ENCODE results near the gene PSMA4.
"Not testable (repeated sequence)": the region's sequence is repeated elsewhere in the genome, so short reads cannot be mapped to it uniquely, and the experiment has no call there.

Gene PSMA4

GRCh38 chr15:78540141-78540870, at the start of gene PSMA4:
Gene PSMA4 (plus strand): TSS chr15:78540444. CDS start chr15:78541928, 1,484 bp downstream.
- peak within 1 kb of the TSS; percentile 95 for H3K4me3 Mint-ChIP-seq
- no peaks in the 10 kb centered on the region for H3K9me3 Mint-ChIP-seq
- H3K36me3 Mint-ChIP-seq (ENCODE audit: low read depth): peaks cover 38% of the 10 kb centered on the region
- peak within 1 kb of the TSS; percentile 100 for H3K27ac Mint-ChIP-seq
- H3K27me3 Mint-ChIP-seq: no peaks in the 10 kb centered on the region
- H3K4me1 Mint-ChIP-seq (ENCODE audit: low read depth): peaks cover 42% of the 10 kb centered on the region

- Mint-ChIP-seq H3K27ac (peak overlapping the region; percentile 31), H3K4me1 (ENCODE audit: low read depth) (peaks cover 3% of the 10 kb centered on the region), H3K36me3 (ENCODE audit: low read depth) (peaks cover 80% of the 10 kb centered on the region)
Measured at GRCh38 chr15:78492872-78493271, 47.4 kb upstream of the PSMA4 start.

GRCh38 chr15:78501857-78502256, 38.4 kb upstream of the PSMA4 start:
- Mint-ChIP-seq H3K4me1 (ENCODE audit: low read depth) (peaks cover 5% of the 10 kb centered on the region), H3K9me3 (no peaks in the 10 kb centered on the region), H3K36me3 (ENCODE audit: low read depth) (peaks cover 51% of the 10 kb centered on the region), H3K27ac (no peak overlapping the region), H3K4me3 (no peak overlapping the region), H3K27me3 (no peaks in the 10 kb centered on the region)

More at GRCh38 chr15:78492872-78493271, 47.4 kb upstream of the PSMA4 start:
- no peaks in the 10 kb centered on the region for H3K27me3 Mint-ChIP-seq
- no peaks in the 10 kb centered on the region for H3K9me3 Mint-ChIP-seq
- no peak overlapping the region for H3K4me3 Mint-ChIP-seq

- H3K36me3 Mint-ChIP-seq (ENCODE audit: low read depth): peaks cover 43% of the 10 kb centered on the region
- no peaks in the 10 kb centered on the region for H3K27me3 Mint-ChIP-seq
- no peaks in the 10 kb centered on the region for H3K9me3 Mint-ChIP-seq
- peaks cover 8% of the 10 kb centered on the region for H3K4me1 Mint-ChIP-seq (ENCODE audit: low read depth)
- no peak overlapping the region for H3K4me3 Mint-ChIP-seq
- no peak overlapping the region for H3K27ac Mint-ChIP-seq
Measured at GRCh38 chr15:78502641-78503040, 37.6 kb upstream of the PSMA4 start.

GRCh38 chr15:78506971-78507830, 33.0 kb upstream of the PSMA4 start, which contains the start of gene HYKK:
Gene HYKK (plus strand): TSS chr15:78507577. CDS start chr15:78513089, 5,512 bp downstream.
- peaks cover 5% of the 10 kb centered on the region for H3K27me3 Mint-ChIP-seq
- H3K9me3 Mint-ChIP-seq: no peaks in the 10 kb centered on the region
- H3K4me3 Mint-ChIP-seq: peak within 1 kb of the TSS; percentile 90
- peak within 1 kb of the TSS; percentile 45 for H3K27ac Mint-ChIP-seq
- peaks cover 2% of the 10 kb centered on the region for H3K36me3 Mint-ChIP-seq (ENCODE audit: low read depth)
- H3K4me1 Mint-ChIP-seq (ENCODE audit: low read depth): peaks cover 20% of the 10 kb centered on the region

GRCh38 chr15:78507831-78508160, 32.4 kb upstream of the PSMA4 start:
- peak overlapping the region; percentile 90 for H3K4me3 Mint-ChIP-seq

GRCh38 chr15:78508272-78508671, 32.0 kb upstream of the PSMA4 start:
- Mint-ChIP-seq H3K36me3 (ENCODE audit: low read depth) (no peaks in the 10 kb centered on the region), H3K4me1 (ENCODE audit: low read depth) (peaks cover 20% of the 10 kb centered on the region), H3K4me3 (peak overlapping the region; percentile 90), H3K27ac (no peak overlapping the region), H3K9me3 (no peaks in the 10 kb centered on the region), H3K27me3 (peaks cover 5% of the 10 kb centered on the region)

More at GRCh38 chr15:78507831-78508160, 32.4 kb upstream of the PSMA4 start:
- H3K4me1 Mint-ChIP-seq (ENCODE audit: low read depth): peaks cover 20% of the 10 kb centered on the region
- no peak overlapping the region for H3K27ac Mint-ChIP-seq
- H3K36me3 Mint-ChIP-seq (ENCODE audit: low read depth): no peaks in the 10 kb centered on the region
- H3K27me3 Mint-ChIP-seq: peaks cover 5% of the 10 kb centered on the region
- H3K9me3 Mint-ChIP-seq: no peaks in the 10 kb centered on the region

- Mint-ChIP-seq H3K27me3 (peaks cover 5% of the 10 kb centered on the region), H3K27ac (no peak overlapping the region), H3K9me3 (no peaks in the 10 kb centered on the region), H3K4me3 (no peak overlapping the region), H3K4me1 (ENCODE audit: low read depth) (peaks cover 20% of the 10 kb centered on the region), H3K36me3 (ENCODE audit: low read depth) (no peaks in the 10 kb centered on the region)
Measured at GRCh38 chr15:78509726-78510312, 30.4 kb upstream of the PSMA4 start.

- H3K27me3 Mint-ChIP-seq; H3K27ac Mint-ChIP-seq; H3K9me3 Mint-ChIP-seq; H3K36me3 Mint-ChIP-seq (ENCODE audit: low read depth); H3K4me3 Mint-ChIP-seq; H3K4me1 Mint-ChIP-seq (ENCODE audit: low read depth): not testable (repeated sequence)
Measured at GRCh38 chr15:78520035-78520434, 20.2 kb upstream of the PSMA4 start.

- Mint-ChIP-seq H3K4me3 (no peak overlapping the region), H3K9me3 (no peaks in the 10 kb centered on the region), H3K36me3 (ENCODE audit: low read depth) (no peaks in the 10 kb centered on the region), H3K27me3 (no peaks in the 10 kb centered on the region), H3K27ac (no peak overlapping the region), H3K4me1 (ENCODE audit: low read depth) (no peaks in the 10 kb centered on the region)
Measured at GRCh38 chr15:78524230-78524629, 16.0 kb upstream of the PSMA4 start.

- no peak overlapping the region for H3K4me3 Mint-ChIP-seq
- no peaks in the 10 kb centered on the region for H3K27me3 Mint-ChIP-seq
- no peaks in the 10 kb centered on the region for H3K4me1 Mint-ChIP-seq (ENCODE audit: low read depth)
- no peaks in the 10 kb centered on the region for H3K9me3 Mint-ChIP-seq
- H3K36me3 Mint-ChIP-seq (ENCODE audit: low read depth): no peaks in the 10 kb centered on the region
- H3K27ac Mint-ChIP-seq: no peak overlapping the region
Measured at GRCh38 chr15:78527325-78527724, 12.9 kb upstream of the PSMA4 start.

GRCh38 chr15:78533331-78533730, 6.9 kb upstream of the PSMA4 start:
- Mint-ChIP-seq H3K4me3 (no peak overlapping the region), H3K36me3 (ENCODE audit: low read depth) (no peaks in the 10 kb centered on the region), H3K9me3 (no peaks in the 10 kb centered on the region), H3K4me1 (ENCODE audit: low read depth) (no peaks in the 10 kb centered on the region), H3K27me3 (no peaks in the 10 kb centered on the region), H3K27ac (no peak overlapping the region)

- H3K4me3 Mint-ChIP-seq: no peak overlapping the region
- H3K36me3 Mint-ChIP-seq (ENCODE audit: low read depth): peaks cover 3% of the 10 kb centered on the region
- H3K27me3 Mint-ChIP-seq: no peaks in the 10 kb centered on the region
- peaks cover 14% of the 10 kb centered on the region for H3K4me1 Mint-ChIP-seq (ENCODE audit: low read depth)
- H3K27ac Mint-ChIP-seq: no peak overlapping the region
- no peaks in the 10 kb centered on the region for H3K9me3 Mint-ChIP-seq
Measured at GRCh38 chr15:78536134-78536533, 4.1 kb upstream of the PSMA4 start.

- Mint-ChIP-seq H3K4me3 (no peak overlapping the region), H3K36me3 (ENCODE audit: low read depth) (peaks cover 16% of the 10 kb centered on the region), H3K4me1 (ENCODE audit: low read depth) (peaks cover 25% of the 10 kb centered on the region), H3K27me3 (no peaks in the 10 kb centered on the region), H3K27ac (no peak overlapping the region), H3K9me3 (no peaks in the 10 kb centered on the region)
Measured at GRCh38 chr15:78537266-78537905, 2.9 kb upstream of the PSMA4 start.

- Mint-ChIP-seq H3K4me3 (no peak overlapping the region), H3K27me3 (no peaks in the 10 kb centered on the region), H3K9me3 (no peaks in the 10 kb centered on the region), H3K27ac (no peak overlapping the region), H3K4me1 (ENCODE audit: low read depth) (peaks cover 34% of the 10 kb centered on the region), H3K36me3 (ENCODE audit: low read depth) (peaks cover 25% of the 10 kb centered on the region)
Measured at GRCh38 chr15:78538358-78538757, 1.9 kb upstream of the PSMA4 start.
